HEK293 (cell line): ENCODE data around the gene MYO18B.

Experiments used
- CTCF ChIA-PET: fragments of 350-600 bp; formaldehyde crosslinking; extraction: SDS; loops from one replicate; lab custom pipeline; 2021; ENCODE audit warnings: antibody characterized with exemption; lab: Yijun Ruan, JAX
- POLR2A ChIA-PET: fragments of 300-600 bp; formaldehyde crosslinking; extraction: SDS; loops from one replicate; lab custom pipeline; 2020; ENCODE audit warnings: antibody characterized with exemption, inconsistent platforms; lab: Yijun Ruan, JAX
- H3K27ac ChIP-seq: fragments of 200-500 bp; sonication (Bioruptor generic); 2 replicates; pipeline ENCODE4 v1.5.1; 2014; ENCODE audit warnings: low read depth, low read length, control low read depth, inconsistent platforms; ENCODE audit errors: extremely low read depth
- H3K36me3 ChIP-seq, 2 experiments: fragments of 200-500 bp in 1 of 2; sonication (Bioruptor generic) in 1 of 2; 1 replicate in 1 of 2; 2 replicates in 1 of 2; pipeline ENCODE4 v1.5.1; 2014 to 2017; ENCODE audit warnings: inconsistent platforms in 2 of 2, low read length in 2 of 2; ENCODE audit not compliant: control insufficient read depth in 2 of 2, insufficient read depth in 1 of 2
- H3K4me1 ChIP-seq: fragments of 200-500 bp; sonication (Bioruptor generic); 2 replicates; pipeline ENCODE4 v1.5.1; 2014; ENCODE audit warnings: mild to moderate bottlenecking, low read length, inconsistent platforms; ENCODE audit not compliant: control insufficient read depth, insufficient read depth
- H3K4me3 ChIP-seq: 2 replicates; pipeline ENCODE4 v1.5.1; 2011; ENCODE audit warnings: low read depth, mild to moderate bottlenecking, control low read depth, low read length, moderate library complexity
- H3K9me3 ChIP-seq: fragments of 200-500 bp; sonication (Bioruptor generic); 2 replicates; pipeline ENCODE4 v1.5.1; 2014; ENCODE audit warnings: low read depth, low read length, inconsistent platforms; ENCODE audit not compliant: control insufficient read depth, insufficient read depth
- EGR2 ChIP-seq: fragments of 450-650 bp; formaldehyde crosslinking; IDR thresholded peaks from 2 replicates; pipeline ENCODE4 v1.5.1; 2016; ENCODE audit warnings: low read depth, missing biosample characterization, missing genetic modification characterization
- GLI2 ChIP-seq: fragments of 450-650 bp; formaldehyde crosslinking; IDR thresholded peaks from 2 replicates; pipeline ENCODE4; 2017; ENCODE audit warnings: missing biosample characterization, missing genetic modification characterization, low read depth, borderline replicate concordance
- GLIS1 ChIP-seq: fragments of 450-650 bp; formaldehyde crosslinking; IDR thresholded peaks from 2 replicates; pipeline ENCODE4 v1.5.1; 2016; ENCODE audit warnings: missing biosample characterization, missing genetic modification characterization
- KLF1 ChIP-seq: fragments of 450-650 bp; formaldehyde crosslinking; IDR thresholded peaks from 2 replicates; pipeline ENCODE4 v1.5.1; 2016; ENCODE audit warnings: missing biosample characterization, missing genetic modification characterization
- OVOL3 ChIP-seq: fragments of 450-650 bp; formaldehyde crosslinking; IDR thresholded peaks from 2 replicates; pipeline ENCODE4 v1.5.1; 2016; ENCODE audit warnings: missing biosample characterization, missing genetic modification characterization
- SP3 ChIP-seq: fragments of 450-650 bp; formaldehyde crosslinking; IDR thresholded peaks from 2 replicates; pipeline ENCODE4 v1.5.1; 2016; ENCODE audit warnings: missing biosample characterization, missing genetic modification characterization
- TSHZ1 ChIP-seq: fragments of 450-650 bp; formaldehyde crosslinking; IDR thresholded peaks from 2 replicates; pipeline ENCODE4 v1.5.1; 2016; ENCODE audit warnings: missing biosample characterization, missing genetic modification characterization, borderline replicate concordance
- ZBTB6 ChIP-seq: fragments of 450-650 bp; formaldehyde crosslinking; IDR thresholded peaks from 2 replicates; pipeline ENCODE4 v1.5.1; 2017; ENCODE audit warnings: missing biosample characterization, missing genetic modification characterization
- ZBTB8A ChIP-seq: fragments of 450-650 bp; formaldehyde crosslinking; IDR thresholded peaks from 2 replicates; pipeline ENCODE4 v1.5.1; 2016; ENCODE audit warnings: missing biosample characterization, missing genetic modification characterization
- ZFP3 ChIP-seq: fragments of 450-650 bp; formaldehyde crosslinking; IDR thresholded peaks from 2 replicates; pipeline ENCODE4 v1.5.1; 2016; ENCODE audit warnings: low read depth, missing biosample characterization, missing genetic modification characterization
- ZNF18 ChIP-seq: fragments of 450-650 bp; formaldehyde crosslinking; IDR thresholded peaks from 2 replicates; pipeline ENCODE4 v1.5.1; 2016; ENCODE audit warnings: missing biosample characterization, missing genetic modification characterization
- ZNF302 ChIP-seq: fragments of 450-650 bp; formaldehyde crosslinking; IDR thresholded peaks from 2 replicates; pipeline ENCODE4 v1.5.1; 2016; ENCODE audit warnings: missing biosample characterization, missing genetic modification characterization, low read depth
- ZNF335 ChIP-seq: fragments of 450-650 bp; formaldehyde crosslinking; conservative IDR thresholded peaks from 2 replicates; pipeline ENCODE4 v1.5.1; 2016; ENCODE audit warnings: missing biosample characterization, missing genetic modification characterization
- ZNF404 ChIP-seq: fragments of 450-650 bp; formaldehyde crosslinking; IDR thresholded peaks from 2 replicates; pipeline ENCODE4 v1.5.1; 2017; ENCODE audit warnings: missing biosample characterization, missing genetic modification characterization
- ZNF416 ChIP-seq: fragments of 450-650 bp; formaldehyde crosslinking; IDR thresholded peaks from 2 replicates; pipeline ENCODE4 v1.5.1; 2016; ENCODE audit warnings: missing biosample characterization, missing genetic modification characterization
- ZNF585B ChIP-seq: fragments of 450-650 bp; formaldehyde crosslinking; IDR thresholded peaks from 2 replicates; pipeline ENCODE4 v1.5.1; 2016; ENCODE audit warnings: missing biosample characterization, missing genetic modification characterization
- ZNF658 ChIP-seq: fragments of 450-650 bp; formaldehyde crosslinking; IDR thresholded peaks from 2 replicates; pipeline ENCODE4; 2016; ENCODE audit warnings: missing biosample characterization, missing genetic modification characterization

Gene MYO18B

GRCh38 chr22:25840167-25840566 is 98.2 kb downstream of the MYO18B start:
- no peaks in the 10 kb centered on the region for H3K4me1 ChIP-seq
- POLR2A ChIA-PET = no interaction called here
- no peak overlapping the region for H3K27ac ChIP-seq
- CTCF ChIA-PET = no interaction called here
- no peaks in the 10 kb centered on the region for H3K9me3 ChIP-seq
- TF ChIP-seq ZBTB8A (tag by site-specific recombination) (no peak), ZNF302 (tag by site-specific recombination) (no peak), SP3 (tag by site-specific recombination) (no peak), GLI2 (tag by site-specific recombination) (no peak), TSHZ1 (tag by site-specific recombination) (no peak), OVOL3 (no peak), ZNF658 (tag by site-specific recombination) (no peak), ZNF585B (no peak), KLF1 (tag by site-specific recombination) (no peak), ZNF335 (tag by site-specific recombination) (no peak), ZBTB6 (tag by site-specific recombination) (no peak), ZNF404 (tag by site-specific recombination) (no peak), ZNF416 (tag by site-specific recombination) (no peak), ZFP3 (no peak), EGR2 (tag by site-specific recombination) (no peak)
- H3K36me3 ChIP-seq = no peaks in the 10 kb centered on the region
- H3K4me3 ChIP-seq = no peak overlapping the region

- Histone ChIP-seq H3K36me3 (no peaks in the 10 kb centered on the region), H3K4me1 (no peaks in the 10 kb centered on the region), H3K27ac (no peak overlapping the region), H3K9me3 (no peaks in the 10 kb centered on the region), H3K4me3 (no peak overlapping the region)
- no peak for TF ChIP-seq ZNF18 (tag by site-specific recombination)
- 0 out of 2 replicates have a peak, but pooled peaks have one; percentile 25 for TF ChIP-seq GLIS1 (tag by site-specific recombination)
- POLR2A ChIA-PET = no interaction called here
- CTCF ChIA-PET = interaction anchor here (1.2 kb wide), 1 partner anchor 9 kb away, joined by 6 read pairs; no protein-coding TSS in a partner anchor
These were observed 98.9 kb downstream of the MYO18B start for GRCh38 chr22:25840891-25841290.

GRCh38 chr22:25841775-25842174 is 99.8 kb downstream of the MYO18B start:
- CTCF ChIA-PET = interaction anchor here (1.2 kb wide), 1 partner anchor 9 kb away, joined by 6 read pairs; no protein-coding TSS in a partner anchor
- no peak for TF ChIP-seq GLI2 (tag by site-specific recombination)
- H3K36me3 ChIP-seq = no peaks in the 10 kb centered on the region
- H3K4me3 ChIP-seq = no peak overlapping the region
- POLR2A ChIA-PET = no interaction called here
- no peaks in the 10 kb centered on the region for H3K9me3 ChIP-seq
- no peaks in the 10 kb centered on the region for H3K4me1 ChIP-seq
- H3K27ac ChIP-seq = no peak overlapping the region
